HepG2 (cell line): ENCODE results near the gene MAN1B1. TPM values are rescaled to one million over a fixed set of nuclear protein-coding genes. Genes with fewer than 3 reads are reported as not detected.

ENCODE experiments used
- FOSL2 ChIP-seq: sonication (generic); formaldehyde crosslinking; IDR thresholded peaks from 2 replicates; pipeline ENCODE4 v1.4.0; 2020; ENCODE audit warnings: missing genetic modification reagents
- GFI1 ChIP-seq: sonication (generic); formaldehyde crosslinking; IDR thresholded peaks from 2 replicates; pipeline ENCODE4 v1.5.0; 2020; ENCODE audit warnings: missing genetic modification reagents, mild to moderate bottlenecking, borderline replicate concordance
- MXD4 ChIP-seq: IDR thresholded peaks from 2 replicates; pipeline ENCODE4 v1.6.1; 2016; ENCODE audit warnings: mild to moderate bottlenecking, missing biosample characterization, missing genetic modification reagents
- MYNN ChIP-seq: sonication (generic); formaldehyde crosslinking; IDR thresholded peaks from 2 replicates; pipeline ENCODE4 v1.4.0; 2020; ENCODE audit warnings: mild to moderate bottlenecking, low read depth, missing genetic modification reagents
- NFE2L2 ChIP-seq: fragments of 150-350 bp; IDR thresholded peaks from 2 replicates; pipeline ENCODE4 v1.6.1; 2014; ENCODE audit warnings: low read length
- PCBP1 ChIP-seq: fragments of 200-400 bp; formaldehyde crosslinking; IDR thresholded peaks from 2 replicates; pipeline ENCODE4 v1.6.1; 2017; ENCODE audit warnings: mild to moderate bottlenecking, low read depth, low read length, borderline replicate concordance
- TRAFD1 ChIP-seq: sonication (generic); formaldehyde crosslinking; IDR thresholded peaks from 2 replicates; pipeline ENCODE4 v1.5.1; 2020; ENCODE audit warnings: missing genetic modification reagents, mild to moderate bottlenecking, borderline replicate concordance
- ZNF329 ChIP-seq: sonication (generic); formaldehyde crosslinking; IDR thresholded peaks from 2 replicates; pipeline ENCODE4 v1.9.0; 2021; ENCODE audit warnings: low read depth, mild to moderate bottlenecking, missing genetic modification reagents
- polyA plus RNA-seq, 8 experiments: library from polyadenylated mRNA; depleted of rRNA in 3 of 8; stranded (reverse) in 7 of 8; unstranded in 1 of 8; fragments of >200 nt; fragmentation: Illumina TruSeq in 4 of 8; extraction: Trizol in 4 of 8; gene quantifications; 2 replicates each; pipeline versions ENCODE4 v1.2.1 to v1.2.3, GENCODE V29; 2011 to 2016; ENCODE audit warnings: low read depth in 4 of 8, missing spikeins in 1 of 8, mixed read lengths in 1 of 8; ENCODE audit not compliant: insufficient read depth in 1 of 8
- total RNA-seq, 5 experiments: library from RNA; depleted of rRNA; stranded (reverse); fragments of >200 nt; fragmentation: Illumina TruSeq; extraction: Trizol; gene quantifications; 2 replicates each; pipeline ENCODE4 v1.2.3, GENCODE V29; 2016; ENCODE audit warnings: low read depth in 1 of 5
- TF ChIP-seq, protein P1 (sequence below): sonication (generic); formaldehyde crosslinking; IDR thresholded peaks from 2 replicates; pipeline ENCODE4 v1.4.0; 2020; ENCODE audit warnings: missing genetic modification reagents
- TF ChIP-seq, protein P2 (sequence below): sonication (generic); formaldehyde crosslinking; IDR thresholded peaks from 2 replicates; pipeline ENCODE4 v1.4.0; 2020; ENCODE audit warnings: mild to moderate bottlenecking, missing genetic modification reagents, borderline replicate concordance
- TF ChIP-seq, protein P3 (sequence below), 2 experiments: sonication (generic) in 1 of 2; formaldehyde crosslinking in 1 of 2; IDR thresholded peaks; 2 replicates each; pipeline versions ENCODE4 v1.4.0 to v1.6.1; 2016 to 2020; ENCODE audit warnings: borderline replicate concordance in 1 of 2, low read depth in 1 of 2, mild to moderate bottlenecking in 1 of 2, missing genetic modification reagents in 1 of 2
- TF ChIP-seq, protein P4 (sequence below): sonication (generic); formaldehyde crosslinking; IDR thresholded peaks from 2 replicates; pipeline ENCODE4 v1.8.0; 2023; ENCODE audit warnings: mild to moderate bottlenecking, missing genetic modification reagents
- TF ChIP-seq, protein P5 (sequence below): sonication (generic); formaldehyde crosslinking; IDR thresholded peaks from 2 replicates; pipeline ENCODE4 v1.5.0; 2020; ENCODE audit warnings: missing genetic modification reagents

MAN1B1 gene
- total and polyA plus RNA-seq, 2 of the 13 experiments (the other 11 are each of a cell fraction or from before 2014, with no cell fraction given), result 48.9 to 59.5 TPM

DNA sequence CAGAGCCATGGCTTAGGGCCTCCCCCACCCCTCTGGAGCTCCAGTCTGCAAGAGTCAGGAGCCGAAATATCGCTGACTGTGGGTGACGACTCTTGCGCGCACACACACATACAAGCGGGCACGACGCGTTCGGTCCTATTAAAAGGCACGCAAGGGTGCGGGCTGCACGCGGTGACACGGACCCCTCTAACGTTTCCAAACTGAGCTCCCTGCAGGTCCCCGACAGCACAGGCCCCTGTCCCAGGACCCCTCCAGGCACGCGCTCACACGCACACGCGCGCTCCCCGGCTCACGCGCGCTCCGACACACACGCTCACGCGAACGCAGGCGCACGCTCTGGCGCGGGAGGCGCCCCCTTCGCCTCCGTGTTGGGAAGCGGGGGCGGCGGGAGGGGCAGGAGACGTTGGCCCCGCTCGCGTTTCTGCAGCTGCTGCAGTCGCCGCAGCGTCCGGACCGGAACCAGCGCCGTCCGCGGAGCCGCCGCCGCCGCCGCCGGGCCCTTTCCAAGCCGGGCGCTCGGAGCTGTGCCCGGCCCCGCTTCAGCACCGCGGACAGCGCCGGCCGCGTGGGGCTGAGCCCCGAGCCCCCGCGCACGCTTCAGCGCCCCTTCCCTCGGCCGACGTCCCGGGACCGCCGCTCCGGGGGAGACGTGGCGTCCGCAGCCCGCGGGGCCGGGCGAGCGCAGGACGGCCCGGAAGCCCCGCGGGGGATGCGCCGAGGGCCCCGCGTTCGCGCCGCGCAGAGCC is 52.1 kb downstream of the MAN1B1 start, which contains the start of gene GRIN1 (continued):
- TF ChIP-seq, protein P1, sequence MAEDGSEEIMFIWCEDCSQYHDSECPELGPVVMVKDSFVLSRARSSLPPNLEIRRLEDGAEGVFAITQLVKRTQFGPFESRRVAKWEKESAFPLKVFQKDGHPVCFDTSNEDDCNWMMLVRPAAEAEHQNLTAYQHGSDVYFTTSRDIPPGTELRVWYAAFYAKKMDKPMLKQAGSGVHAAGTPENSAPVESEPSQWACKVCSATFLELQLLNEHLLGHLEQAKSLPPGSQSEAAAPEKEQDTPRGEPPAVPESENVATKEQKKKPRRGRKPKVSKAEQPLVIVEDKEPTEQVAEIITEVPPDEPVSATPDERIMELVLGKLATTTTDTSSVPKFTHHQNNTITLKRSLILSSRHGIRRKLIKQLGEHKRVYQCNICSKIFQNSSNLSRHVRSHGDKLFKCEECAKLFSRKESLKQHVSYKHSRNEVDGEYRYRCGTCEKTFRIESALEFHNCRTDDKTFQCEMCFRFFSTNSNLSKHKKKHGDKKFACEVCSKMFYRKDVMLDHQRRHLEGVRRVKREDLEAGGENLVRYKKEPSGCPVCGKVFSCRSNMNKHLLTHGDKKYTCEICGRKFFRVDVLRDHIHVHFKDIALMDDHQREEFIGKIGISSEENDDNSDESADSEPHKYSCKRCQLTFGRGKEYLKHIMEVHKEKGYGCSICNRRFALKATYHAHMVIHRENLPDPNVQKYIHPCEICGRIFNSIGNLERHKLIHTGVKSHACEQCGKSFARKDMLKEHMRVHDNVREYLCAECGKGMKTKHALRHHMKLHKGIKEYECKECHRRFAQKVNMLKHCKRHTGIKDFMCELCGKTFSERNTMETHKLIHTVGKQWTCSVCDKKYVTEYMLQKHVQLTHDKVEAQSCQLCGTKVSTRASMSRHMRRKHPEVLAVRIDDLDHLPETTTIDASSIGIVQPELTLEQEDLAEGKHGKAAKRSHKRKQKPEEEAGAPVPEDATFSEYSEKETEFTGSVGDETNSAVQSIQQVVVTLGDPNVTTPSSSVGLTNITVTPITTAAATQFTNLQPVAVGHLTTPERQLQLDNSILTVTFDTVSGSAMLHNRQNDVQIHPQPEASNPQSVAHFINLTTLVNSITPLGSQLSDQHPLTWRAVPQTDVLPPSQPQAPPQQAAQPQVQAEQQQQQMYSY, result 0 out of 2 replicates have a peak, but pooled peaks have one; percentile 25
- no peak for TF ChIP-seq GFI1 (CRISPR knock-in tag)
- TF ChIP-seq PCBP1, result no peak
- no peak for TF ChIP-seq TRAFD1
- peak; percentile 48; the same call in 1 of the 2 replicates for TF ChIP-seq MXD4 (CRISPR knock-in tag)
- no peak for TF ChIP-seq MYNN (CRISPR knock-in tag)
- TF ChIP-seq, protein P2, sequence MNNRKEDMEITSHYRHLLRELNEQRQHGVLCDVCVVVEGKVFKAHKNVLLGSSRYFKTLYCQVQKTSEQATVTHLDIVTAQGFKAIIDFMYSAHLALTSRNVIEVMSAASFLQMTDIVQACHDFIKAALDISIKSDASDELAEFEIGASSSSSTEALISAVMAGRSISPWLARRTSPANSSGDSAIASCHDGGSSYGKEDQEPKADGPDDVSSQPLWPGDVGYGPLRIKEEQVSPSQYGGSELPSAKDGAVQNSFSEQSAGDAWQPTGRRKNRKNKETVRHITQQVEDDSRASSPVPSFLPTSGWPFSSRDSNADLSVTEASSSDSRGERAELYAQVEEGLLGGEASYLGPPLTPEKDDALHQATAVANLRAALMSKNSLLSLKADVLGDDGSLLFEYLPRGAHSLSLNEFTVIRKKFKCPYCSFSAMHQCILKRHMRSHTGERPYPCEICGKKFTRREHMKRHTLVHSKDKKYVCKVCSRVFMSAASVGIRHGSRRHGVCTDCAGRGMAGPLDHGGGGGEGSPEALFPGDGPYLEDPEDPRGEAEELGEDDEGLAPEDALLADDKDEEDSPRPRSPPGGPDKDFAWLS (CRISPR knock-in tag), result no peak
- TF ChIP-seq, protein P3, sequence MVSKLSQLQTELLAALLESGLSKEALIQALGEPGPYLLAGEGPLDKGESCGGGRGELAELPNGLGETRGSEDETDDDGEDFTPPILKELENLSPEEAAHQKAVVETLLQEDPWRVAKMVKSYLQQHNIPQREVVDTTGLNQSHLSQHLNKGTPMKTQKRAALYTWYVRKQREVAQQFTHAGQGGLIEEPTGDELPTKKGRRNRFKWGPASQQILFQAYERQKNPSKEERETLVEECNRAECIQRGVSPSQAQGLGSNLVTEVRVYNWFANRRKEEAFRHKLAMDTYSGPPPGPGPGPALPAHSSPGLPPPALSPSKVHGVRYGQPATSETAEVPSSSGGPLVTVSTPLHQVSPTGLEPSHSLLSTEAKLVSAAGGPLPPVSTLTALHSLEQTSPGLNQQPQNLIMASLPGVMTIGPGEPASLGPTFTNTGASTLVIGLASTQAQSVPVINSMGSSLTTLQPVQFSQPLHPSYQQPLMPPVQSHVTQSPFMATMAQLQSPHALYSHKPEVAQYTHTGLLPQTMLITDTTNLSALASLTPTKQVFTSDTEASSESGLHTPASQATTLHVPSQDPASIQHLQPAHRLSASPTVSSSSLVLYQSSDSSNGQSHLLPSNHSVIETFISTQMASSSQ (IDR thresholded peaks at IDR 0.05; ENCODE audit: low read depth), result no peak
- TF ChIP-seq, protein P3 (CRISPR knock-in tag; IDR thresholded peaks at IDR 0.05; ENCODE audit: borderline replicate concordance), result no peak
- no peak for TF ChIP-seq NFE2L2
- TF ChIP-seq, protein P4, sequence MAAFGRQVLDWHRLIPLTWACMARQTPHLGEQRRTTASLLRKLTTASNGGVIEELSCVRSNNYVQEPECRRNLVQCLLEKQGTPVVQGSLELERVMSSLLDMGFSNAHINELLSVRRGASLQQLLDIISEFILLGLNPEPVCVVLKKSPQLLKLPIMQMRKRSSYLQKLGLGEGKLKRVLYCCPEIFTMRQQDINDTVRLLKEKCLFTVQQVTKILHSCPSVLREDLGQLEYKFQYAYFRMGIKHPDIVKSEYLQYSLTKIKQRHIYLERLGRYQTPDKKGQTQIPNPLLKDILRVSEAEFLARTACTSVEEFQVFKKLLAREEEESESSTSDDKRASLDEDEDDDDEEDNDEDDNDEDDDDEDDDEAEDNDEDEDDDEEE (CRISPR knock-in tag), result 0 out of 2 replicates have a peak, but pooled peaks have one; percentile 66
- TF ChIP-seq FOSL2, result no peak
- TF ChIP-seq, protein P5, sequence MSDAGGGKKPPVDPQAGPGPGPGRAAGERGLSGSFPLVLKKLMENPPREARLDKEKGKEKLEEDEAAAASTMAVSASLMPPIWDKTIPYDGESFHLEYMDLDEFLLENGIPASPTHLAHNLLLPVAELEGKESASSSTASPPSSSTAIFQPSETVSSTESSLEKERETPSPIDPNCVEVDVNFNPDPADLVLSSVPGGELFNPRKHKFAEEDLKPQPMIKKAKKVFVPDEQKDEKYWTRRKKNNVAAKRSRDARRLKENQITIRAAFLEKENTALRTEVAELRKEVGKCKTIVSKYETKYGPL, result 0 out of 2 replicates have a peak, but pooled peaks have one; percentile 23
- TF ChIP-seq ZNF329 (CRISPR knock-in tag), result peak; percentile 53; the same call in 1 of the 2 replicates
